Esophagus muscularis mucosa (tissue), 4 donors: ENCODE results near the gene PBX3.

Experiments
- CTCF ChIP-seq, 3 experiments: fragments of 200-600 bp in 2 of 3; fragments of 450-650 bp in 1 of 3; sonication (generic) in 2 of 3; IDR thresholded peaks; one replicate each; pipeline ENCODE4 v1.5.1; 2017 to 2019; ENCODE audit warnings: antibody characterized with exemption in 3 of 3, mild to moderate bottlenecking in 2 of 3, moderate library complexity in 1 of 3
- EP300 ChIP-seq: sonication (generic); formaldehyde crosslinking; IDR thresholded peaks from one replicate; pipeline ENCODE4 v1.6.1; 2017; ENCODE audit warnings: antibody characterized with exemption
- POLR2A ChIP-seq: fragments of 450-650 bp; IDR thresholded peaks from one replicate; pipeline ENCODE4 v1.6.1; 2017; ENCODE audit warnings: antibody characterized with exemption, moderate library complexity, mild to moderate bottlenecking, low read depth
- POLR2AphosphoS5 ChIP-seq, 2 donors: sonication (generic); formaldehyde crosslinking; IDR thresholded peaks; one replicate each; pipeline ENCODE4 v1.6.1; 2017; ENCODE audit warnings: antibody characterized with exemption in 2 of 2

- no peak for TF ChIP-seq CTCF (IDR thresholded peaks at IDR 0.05)
- TF ChIP-seq POLR2A: no peak
- TF ChIP-seq POLR2AphosphoS5 (IDR thresholded peaks at IDR 0.05): no peak
- no peak for TF ChIP-seq EP300
Observed at GRCh38 chr9:125984461-125984860, 237.3 kb downstream of the PBX3 start.
